ENCODE measurements around the gene PAX8.

The PAX8 gene

DNA sequence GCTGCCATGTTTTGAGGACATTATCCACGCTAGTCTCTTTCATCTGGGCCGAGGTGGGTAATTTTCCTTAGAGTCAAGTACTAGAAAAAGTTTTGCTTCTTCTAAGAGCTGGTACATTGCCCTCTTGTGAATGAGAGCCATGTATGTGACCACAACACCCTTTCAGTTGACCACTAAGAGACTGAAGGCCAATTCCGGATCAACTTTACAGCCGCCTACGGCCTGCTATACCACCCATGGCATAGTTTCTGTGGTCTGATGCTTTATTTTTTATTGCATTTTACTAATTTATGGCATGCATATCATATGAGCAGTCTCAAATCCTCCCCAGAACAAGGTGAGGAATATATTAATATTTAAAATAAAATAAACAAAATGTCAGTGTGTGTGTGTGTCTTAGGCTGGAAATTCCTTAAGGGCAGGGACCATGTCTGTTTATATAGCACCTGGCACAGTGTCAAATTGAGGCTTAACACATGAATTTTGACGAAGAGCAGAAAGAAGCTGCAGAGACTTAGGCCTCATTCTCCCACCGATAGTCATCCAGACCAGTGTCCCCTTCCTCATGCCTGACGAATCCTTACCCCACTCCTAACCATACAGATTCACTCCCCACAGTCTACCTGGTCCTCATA is 69.6 kb downstream of the PAX8 start:
- no peak for DNase-seq (ENCODE audit: low read depth in 1 of 2, low spot score in 1 of 2)

DNA sequence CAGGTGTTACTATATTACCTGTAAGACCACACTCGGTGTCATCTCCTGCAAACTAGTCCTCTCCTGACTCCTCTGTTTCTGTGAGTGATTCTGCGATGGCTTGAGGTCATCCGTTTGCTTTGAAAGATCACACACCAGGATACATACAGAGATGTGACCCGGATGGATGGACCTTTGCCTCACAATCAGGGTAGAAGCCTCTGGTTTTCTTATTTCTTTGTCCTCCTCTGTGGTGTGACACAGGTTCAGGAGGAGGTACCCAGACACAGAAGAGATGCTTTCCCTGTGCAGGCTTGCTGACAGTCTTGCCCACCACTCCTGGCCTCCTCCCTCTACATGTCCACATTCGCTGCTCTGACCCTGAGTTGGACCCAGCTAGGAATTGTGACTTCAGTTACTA is 70.3 kb downstream of the PAX8 start:
- DNase-seq (ENCODE audit: low read depth in 1 of 2, low spot score in 1 of 2): no peak

DNA sequence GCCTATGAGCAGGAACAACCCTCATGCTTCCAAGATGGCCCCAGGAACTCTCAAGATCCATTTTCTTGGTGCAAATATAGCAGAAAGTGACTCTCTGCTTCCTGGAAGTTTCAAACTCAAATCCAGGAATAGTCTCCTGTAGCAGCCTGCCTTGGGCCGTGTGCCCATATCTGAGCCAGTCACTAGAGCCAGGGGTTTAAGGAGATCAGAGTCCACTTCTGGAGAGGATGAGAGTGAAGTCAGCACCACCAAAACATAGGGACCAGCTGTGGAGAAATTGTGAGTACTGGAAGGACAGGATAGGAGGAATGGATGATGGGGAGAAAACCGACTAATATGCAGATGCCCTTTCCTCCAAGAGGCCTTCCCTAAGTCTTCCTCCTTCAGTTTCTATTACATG is 71.7 kb downstream of the PAX8 start:
- no peak for DNase-seq (ENCODE audit: low read depth in 1 of 2, low spot score in 1 of 2)

DNA sequence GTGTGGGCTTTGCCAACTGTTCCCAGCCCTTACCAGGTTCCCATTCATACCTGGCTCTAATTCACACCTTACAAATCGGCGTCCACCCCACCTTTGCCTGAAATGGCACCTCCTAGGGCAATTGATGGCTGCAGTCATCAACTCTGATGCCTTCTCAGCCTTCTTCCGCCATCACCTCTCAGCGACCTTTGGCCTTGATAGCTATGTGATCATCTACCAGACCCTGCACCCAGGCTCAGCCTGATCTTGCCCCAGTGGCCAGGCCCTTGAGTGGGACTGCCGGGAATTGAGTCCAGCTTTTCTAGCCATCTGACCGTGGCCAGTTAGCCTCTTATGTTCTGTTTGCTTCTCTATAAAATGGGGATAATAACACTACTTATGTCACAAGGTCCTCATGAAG is 72.5 kb downstream of the PAX8 start:
- DNase-seq (ENCODE audit: low read depth in 1 of 2, low spot score in 1 of 2): no peak

DNA sequence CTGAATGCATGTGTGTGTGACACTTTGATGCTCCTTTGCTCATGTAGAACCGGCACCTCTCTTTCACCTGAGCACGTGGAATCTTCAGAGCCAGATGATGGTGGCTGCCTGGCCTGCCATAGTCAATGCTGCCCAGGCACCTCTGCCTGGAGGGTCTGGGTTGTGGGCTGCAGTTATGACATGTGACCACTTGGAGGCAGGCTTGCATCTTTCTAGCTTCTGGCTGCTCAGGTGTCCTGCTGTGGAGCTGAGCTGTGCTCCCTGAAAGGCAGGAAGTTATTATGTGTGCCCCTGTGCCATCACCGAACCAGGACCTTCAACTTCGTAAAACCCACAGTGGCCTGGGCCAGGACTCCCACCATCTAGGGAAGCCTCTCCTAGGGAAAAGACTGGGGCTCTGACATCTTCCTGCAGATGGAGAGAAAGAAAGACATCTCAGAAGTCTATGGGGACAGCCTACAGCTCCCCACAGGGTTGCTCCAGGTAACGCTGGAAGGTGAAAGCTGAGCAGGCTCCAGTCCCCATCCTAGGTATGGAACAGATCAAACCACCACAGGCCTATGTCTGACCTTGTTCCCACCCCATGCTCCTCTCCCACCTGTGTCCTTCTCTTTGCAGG is 74.7 kb downstream of the PAX8 start:
- DNase-seq (ENCODE audit: low read depth in 1 of 2, low spot score in 1 of 2): peak; percentile 49 to 73

DNA sequence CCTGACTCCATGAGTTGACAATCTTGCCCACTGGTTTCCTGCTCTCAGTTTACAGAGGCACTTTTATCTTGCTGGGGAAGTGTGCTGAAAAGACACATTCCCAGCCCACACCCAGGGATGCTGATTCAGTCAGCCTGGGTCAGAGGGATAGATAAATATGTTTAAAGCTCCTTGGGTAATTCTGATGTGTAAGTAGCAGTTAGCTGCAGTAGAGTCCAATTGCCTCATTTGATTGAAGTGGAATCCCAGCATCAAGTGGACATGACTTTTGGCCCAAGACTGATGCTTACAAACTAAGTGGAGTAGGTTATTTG is 75.5 kb downstream of the PAX8 start:
- no peak for DNase-seq (ENCODE audit: low read depth in 1 of 2, low spot score in 1 of 2)

DNA sequence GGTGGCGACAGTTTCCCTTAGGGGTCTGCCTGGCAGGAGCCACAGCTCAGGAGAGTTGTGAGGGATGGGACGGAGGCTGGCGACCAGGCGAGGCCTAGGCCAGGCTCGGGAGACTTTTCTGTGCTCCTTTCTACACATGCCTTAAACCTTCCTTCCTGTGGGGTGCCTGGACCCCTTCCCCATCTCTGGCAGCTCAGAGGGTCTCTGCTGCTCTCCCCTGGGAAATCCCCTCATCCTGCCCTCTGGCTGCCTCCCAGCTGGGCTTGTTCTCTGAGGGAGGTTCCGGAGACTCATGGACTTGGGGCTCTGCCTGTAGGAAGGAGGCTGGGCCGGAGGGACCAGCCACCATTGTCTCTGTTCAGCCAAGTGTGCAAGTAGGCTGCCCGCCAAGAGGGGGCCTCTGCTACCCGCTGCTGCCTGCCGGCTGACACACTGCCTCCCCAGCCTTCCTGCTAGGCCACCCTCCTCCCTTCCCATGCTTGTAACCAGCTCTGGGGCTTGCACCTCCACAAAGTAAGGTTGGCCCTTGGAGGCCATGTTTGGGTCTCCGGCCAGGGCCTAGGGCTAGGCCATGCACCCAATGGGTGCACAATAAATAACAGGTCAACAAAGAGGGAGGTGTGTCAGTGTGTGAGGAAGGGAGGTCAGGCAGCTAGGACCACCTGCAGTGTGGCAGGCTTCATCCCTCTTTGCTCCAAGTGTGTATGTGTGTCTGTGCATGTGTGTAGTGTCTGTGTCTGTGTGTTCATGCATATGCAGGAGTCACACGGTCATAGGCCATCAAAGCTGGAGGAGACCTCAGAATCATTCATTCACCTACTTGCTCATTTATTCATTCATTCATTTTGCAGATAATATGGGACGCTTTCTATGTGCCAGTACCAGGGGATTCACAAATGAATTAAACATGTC is 76.2 kb downstream of the PAX8 start:
- DNase-seq (ENCODE audit: low read depth in 1 of 2, low spot score in 1 of 2): no peak

DNA sequence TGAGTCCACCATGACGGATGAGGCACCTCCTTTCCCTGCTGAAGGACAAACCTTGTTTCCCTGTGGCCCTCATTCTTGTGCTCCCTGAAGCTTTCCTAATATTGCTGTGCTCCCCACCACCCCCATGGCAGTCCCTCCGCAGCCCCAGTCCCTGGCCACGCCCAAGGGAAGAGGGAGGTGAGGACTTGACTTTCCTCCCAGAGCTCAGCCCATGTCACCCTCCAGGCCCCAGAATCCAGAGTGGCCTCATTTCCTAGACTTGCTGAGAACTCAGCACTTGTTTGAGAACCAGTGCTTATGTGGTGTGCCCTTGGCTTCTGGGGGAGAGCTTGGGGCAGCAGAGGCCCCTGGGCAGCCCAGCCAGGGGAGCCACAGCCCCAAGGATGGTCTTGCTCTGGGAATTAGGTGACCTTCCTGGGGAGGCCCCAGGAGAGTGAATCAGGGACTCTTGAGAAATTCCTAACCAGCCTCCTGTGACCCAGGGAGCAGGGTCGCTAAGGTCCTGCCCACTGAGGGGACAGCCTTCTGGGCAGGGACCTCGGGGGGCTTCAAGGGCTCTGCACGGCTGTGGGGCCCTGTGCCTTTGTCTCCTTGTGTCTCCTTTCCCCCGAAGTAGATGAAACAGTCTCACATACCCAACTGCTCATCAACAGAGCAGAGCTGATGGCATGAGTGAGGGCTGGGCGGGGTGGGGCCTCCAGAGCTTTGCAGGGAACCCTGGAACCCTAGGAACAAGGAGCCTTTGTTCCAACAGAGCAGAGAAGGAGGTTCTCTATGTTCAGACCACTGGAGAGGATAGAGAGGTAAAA is 77.0 kb downstream of the PAX8 start:
- no peak for DNase-seq (ENCODE audit: low read depth in 1 of 2, low spot score in 1 of 2)

DNA sequence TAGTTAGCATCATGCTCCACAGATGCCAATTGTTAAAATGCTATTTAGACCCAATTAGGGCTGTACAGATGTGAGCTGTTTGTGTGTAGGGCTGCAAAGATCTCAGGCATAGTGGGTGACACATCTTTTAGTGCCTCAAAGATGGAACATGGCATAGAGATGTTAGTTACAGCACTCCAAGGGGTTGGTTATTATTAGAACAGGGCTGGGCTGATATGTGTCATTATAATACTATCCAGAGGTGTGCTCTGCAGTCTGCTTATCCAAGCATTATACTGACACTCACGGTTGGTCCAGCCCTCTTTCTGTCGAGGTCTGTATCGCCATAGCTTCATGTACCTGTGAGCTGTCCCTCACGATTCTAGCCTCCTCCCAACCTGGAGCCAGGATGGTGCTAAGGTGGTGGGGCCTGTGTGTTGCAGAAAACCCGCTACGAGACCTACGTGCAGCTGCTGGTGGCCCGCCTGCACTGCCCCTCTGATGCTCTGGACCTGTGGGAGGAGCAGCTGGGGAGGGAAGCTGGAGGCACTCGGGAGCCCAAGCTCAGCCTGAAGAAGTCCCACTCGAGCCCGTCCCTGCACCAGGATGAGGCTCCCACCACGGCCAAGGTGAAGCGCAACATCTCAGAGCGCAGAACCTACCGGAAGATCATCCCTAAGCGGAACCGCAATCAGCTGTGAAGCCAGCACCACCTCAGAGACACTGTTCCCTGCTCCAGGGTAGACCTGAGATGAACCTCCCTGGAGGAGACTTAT is 77.8 kb downstream of the PAX8 start:
- DNase-seq (ENCODE audit: low read depth in 1 of 2, low spot score in 1 of 2): no peak

DNA sequence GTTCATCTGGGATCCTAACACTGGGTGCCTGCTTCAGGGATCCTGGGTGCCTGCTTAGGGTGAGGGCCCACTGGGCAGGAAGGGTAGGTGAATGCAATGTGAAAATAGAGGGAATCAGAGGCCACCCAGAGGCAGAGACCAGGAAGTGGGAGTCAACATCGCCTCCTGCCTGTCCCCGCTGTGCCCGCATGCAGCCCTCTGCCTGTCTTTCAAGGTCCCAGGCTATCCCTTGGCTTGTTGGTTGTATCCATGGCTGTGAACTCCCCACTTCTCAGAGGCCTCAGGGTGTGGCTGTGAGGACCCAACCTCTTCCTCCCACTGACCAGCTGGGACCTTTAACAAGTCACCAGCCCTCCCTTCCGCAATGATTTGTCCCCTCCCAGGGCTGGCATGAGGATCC is 78.5 kb downstream of the PAX8 start:
- no peak for DNase-seq (ENCODE audit: low read depth in 1 of 2, low spot score in 1 of 2)

DNA sequence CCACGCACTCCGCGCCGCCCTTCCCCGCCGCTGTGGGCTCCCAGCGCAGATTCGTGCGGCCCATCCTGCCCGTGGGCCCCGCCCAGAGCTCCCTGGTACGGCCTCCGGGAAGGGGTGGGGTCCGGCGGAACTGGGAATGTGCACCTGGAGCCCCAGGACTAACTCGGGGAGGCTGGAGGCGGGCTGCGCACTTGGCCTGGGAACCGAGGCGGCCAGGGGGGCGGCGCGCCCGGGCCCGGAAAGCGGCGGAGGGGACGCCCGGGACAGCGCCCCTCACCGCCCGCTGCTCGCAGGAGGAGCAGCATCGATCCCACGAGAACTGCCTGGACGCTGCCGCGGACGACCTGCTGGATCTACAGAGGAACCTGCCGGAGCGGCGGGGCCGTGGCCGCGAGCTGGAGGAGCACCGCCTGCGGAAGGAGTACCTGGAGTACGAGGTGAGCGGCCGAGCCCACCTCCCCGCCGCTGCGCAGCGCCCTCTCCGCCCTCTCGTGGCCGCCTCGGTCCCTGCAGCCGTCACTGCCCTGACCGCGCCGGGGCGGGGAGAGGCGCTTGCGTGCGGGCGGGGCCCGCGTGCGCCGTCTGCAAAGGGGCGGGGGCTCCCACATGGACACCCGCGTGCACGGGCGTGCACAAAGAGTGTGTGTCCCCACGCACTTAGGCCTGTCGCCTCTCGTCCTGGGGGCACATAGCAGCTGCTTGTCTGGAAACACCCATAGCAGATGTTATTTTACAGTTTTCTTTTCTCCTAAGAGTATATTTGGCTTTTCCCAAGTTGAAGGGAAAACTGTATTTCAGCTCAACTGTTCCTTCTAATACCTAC is 79.7 kb downstream of the PAX8 start:
- peak; percentile 72 to 73 for DNase-seq (ENCODE audit: low read depth in 1 of 2, low spot score in 1 of 2)

DNA sequence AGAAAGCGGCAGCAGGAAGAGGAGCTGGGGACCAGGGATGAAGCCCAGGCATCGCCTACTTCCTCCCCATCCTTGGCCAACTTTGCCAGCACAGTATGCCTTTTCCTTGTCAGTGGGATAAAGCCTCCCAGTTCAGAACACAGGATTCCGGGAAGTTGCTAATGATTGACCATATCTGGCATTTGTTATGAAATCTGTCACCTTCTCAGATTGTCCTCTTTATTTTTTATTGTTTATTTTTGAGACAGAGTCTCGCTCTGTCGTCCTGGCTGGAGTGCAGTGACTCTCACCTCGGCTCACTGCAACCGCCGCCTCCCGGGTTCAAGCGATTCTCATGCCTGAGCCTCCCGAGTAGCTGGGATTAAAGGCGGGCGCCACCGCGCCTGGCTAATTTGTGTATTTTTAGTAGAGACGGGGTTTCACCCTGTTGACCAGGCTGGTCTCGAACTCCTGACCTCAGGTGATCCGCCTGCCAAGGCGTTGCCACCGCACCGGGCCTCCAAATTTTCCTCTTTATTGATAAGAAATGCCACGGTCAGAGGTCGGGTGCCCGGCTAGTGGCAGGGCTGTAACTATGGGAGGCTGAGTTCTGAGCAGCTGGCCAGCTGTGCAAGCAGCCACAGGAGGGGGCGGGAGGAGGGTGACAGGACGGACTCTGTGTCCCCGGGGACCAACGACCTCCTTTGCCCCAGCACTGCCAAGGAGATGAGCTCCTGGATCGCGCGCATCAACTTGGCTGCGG is 80.5 kb downstream of the PAX8 start:
- no peak for DNase-seq (ENCODE audit: low read depth in 1 of 2, low spot score in 1 of 2)

DNA sequence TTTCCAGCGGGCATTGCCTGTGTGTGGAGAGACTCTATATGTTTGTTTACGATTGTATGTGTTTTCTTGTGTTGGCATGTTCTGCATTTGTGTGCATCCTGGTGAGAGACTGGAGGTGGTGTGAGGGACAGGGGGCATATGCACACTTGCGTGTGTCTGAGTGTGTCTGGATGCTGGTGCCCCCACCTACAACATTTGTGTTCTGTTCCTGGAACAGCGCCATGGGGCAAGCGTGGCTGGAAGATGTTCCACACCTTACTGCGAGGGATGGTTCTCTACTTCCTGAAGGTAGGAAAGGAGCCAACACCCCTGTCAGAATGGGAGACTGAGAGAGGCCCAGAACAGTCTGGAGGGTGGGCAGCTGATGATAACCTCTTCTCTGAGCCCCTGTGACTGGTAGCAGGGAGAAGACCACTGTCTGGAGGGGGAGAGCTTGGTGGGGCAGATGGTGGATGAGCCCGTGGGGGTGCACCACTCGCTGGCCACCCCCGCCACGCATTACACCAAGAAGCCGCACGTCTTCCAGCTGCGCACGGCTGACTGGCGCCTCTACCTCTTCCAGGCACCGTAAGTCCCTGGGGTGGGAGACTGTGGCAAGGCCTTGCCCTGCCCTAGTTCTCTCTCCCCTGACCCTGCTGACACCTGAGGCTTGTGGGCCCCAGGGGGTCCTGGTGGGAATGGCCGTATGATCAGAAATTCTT is 81.2 kb downstream of the PAX8 start:
- no peak for DNase-seq (ENCODE audit: low read depth in 1 of 2, low spot score in 1 of 2)

DNA sequence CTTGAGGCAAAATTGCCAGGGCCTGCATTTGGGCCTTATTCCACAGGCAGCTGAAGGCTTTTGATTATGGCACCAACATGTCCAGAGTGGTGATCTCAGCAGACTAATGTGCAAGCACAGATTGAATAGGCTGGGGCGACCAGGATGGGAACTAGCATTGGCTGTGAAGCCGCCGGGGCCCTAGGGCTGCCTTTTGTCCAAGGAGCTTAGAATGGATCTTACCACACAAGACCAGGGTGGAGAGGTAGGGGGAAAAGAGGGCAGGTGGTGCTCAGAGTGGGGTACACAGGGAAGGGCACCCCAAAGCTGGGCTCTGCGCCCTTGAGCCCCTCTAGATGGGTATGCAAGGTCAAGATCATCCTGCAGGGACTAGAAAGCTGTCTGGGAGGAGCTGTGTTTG is 81.9 kb downstream of the PAX8 start:
- DNase-seq (ENCODE audit: low read depth in 1 of 2, low spot score in 1 of 2): no peak

DNA sequence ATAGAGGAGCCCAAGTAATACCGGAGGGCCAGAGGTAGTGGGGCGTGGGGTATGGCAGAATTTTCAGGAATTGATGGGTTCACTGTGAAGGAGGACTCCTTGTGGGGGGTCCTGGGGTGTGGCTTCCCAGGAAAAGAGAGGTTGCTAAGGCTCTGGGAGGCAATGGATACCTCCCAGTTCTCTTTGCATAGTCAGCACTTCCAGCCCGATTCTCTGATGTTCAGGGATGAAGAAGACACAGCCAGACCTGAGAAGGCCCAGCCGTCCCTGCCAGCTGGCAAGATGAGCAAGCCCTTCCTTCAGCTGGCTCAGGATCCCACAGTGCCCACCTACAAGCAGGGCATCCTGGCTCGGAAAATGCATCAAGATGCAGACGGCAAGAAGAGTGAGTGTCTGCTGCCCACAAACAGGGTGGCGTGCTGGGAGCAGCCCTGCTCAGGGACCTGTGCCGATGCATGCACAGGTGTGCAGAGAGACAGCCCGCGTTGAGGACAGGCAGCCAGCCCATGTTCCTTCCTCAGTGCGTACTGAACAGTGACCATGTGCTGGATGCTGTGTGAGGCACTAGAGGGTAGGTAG is 82.7 kb downstream of the PAX8 start:
- DNase-seq (ENCODE audit: low read depth in 1 of 2, low spot score in 1 of 2): no peak

DNA sequence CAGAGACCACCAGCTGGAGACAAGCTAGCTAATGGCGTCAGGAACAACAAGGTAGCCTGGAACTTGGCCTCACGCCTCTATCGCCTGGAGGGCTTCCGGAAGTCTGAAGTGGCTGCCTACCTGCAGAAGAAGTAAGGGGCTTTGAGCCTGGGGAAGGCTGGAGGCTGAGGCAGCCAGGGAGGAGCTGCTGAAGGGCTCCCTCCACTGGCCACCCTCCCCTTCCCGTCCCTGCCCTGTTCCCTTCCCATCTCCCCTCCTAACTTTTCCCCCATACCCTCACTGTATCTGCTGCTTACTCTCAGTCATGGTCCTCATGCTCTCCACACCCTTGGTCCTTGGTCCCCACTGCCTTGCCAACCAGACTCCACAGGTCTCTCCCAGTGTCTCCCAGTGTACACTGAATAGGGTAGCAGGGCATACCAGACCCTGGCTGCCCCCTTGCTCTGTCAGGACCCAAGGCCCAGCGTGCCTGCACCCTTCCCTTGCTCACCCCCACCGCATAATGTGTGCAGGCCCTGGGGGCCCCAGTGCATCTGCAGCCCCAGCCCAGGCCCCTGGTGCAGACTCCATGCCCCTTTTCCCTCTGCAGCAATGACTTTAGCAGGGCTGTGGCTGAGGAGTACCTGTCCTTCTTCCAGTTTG is 86.1 kb downstream of the PAX8 start:
- DNase-seq (ENCODE audit: low read depth in 1 of 2, low spot score in 1 of 2): no peak

DNA sequence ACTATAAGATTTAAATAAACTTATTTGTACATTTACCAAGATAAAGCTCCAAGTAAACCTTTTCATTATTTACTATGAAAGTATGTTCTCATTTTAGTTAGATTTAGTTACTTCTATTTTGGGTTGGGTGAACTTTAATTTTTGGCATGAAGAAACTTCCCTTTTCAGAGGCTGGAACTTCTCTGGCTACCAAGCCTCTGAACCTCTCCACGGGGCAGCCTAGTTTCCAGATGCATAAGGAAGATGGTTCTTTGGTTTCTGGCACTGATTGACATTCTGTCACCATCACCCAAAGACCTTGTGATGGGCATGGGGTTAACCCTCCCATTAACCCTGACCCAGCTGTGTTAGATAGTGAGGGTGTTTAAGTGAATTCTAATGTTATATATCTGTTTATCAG is 87.8 kb downstream of the PAX8 start:
- DNase-seq (ENCODE audit: low read depth in 1 of 2, low spot score in 1 of 2): no peak

DNA sequence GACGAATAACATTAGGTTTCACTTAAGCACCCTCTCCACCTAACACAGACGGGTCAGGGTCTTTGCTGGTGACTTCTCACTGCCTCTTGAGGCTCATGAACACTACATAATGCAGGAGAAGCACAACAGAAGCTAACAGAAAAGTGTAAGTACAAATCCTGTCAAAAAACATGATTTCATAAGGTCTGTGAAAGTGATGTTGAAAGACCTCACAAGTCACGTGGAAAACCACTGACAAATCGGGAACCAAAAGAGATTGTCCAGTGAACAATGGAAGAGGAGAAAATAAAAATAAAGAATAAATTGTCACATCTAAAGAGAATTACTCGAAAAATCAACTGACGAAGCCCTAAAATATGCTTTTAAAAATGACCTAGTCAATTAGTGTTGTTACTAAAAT is 91.0 kb downstream of the PAX8 start:
- DNase-seq (ENCODE audit: low read depth in 1 of 2, low spot score in 1 of 2): no peak

Measured in activated CD4-positive, alpha-beta T cell treated with anti-CD3 and anti-CD28 coated beads, Interleukin-2, amount 50 U/mL, for 24 hours (primary cell).